ENCODE results near the gene MEMO1.

- TF ChIP-seq, protein P1, sequence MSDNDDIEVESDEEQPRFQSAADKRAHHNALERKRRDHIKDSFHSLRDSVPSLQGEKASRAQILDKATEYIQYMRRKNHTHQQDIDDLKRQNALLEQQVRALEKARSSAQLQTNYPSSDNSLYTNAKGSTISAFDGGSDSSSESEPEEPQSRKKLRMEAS (IDR thresholded peaks at IDR 0.05) = no peak
- TF ChIP-seq CREB1 (IDR thresholded peaks at IDR 0.05; ENCODE audit: low read depth) (no peak), EP300 (IDR thresholded peaks at IDR 0.05; ENCODE audit: borderline replicate concordance) (no peak), YY1 (IDR thresholded peaks at IDR 0.05; ENCODE audit: low read depth) (no peak)
These were observed 121.8 kb downstream of the MEMO1 start for GRCh38 chr2:31889044-31889443.
